SK-N-SH (cell line): ENCODE results near the gene PSMB5. TPM values are rescaled to one million over a fixed set of nuclear protein-coding genes. Genes with fewer than 3 reads are reported as not detected.

ENCODE experiments used
- CTCF ChIA-PET: fragments of 300-600, 350-600 bp; formaldehyde crosslinking; extraction: SDS; loops from one replicate; lab custom pipeline; 2021; lab: Yijun Ruan, JAX
- POLR2A ChIA-PET: fragments of 350-600 bp; sonication (Branson Sonifier 250); formaldehyde crosslinking; extraction: SDS; loops from one replicate; lab custom pipeline; 2020; ENCODE audit warnings: antibody characterized with exemption, inconsistent platforms; lab: Yijun Ruan, JAX
- DNase-seq: peaks from one replicate; pipeline ENCODE4 v3.0.0; 2012
- H2AFZ ChIP-seq: fragments of 200-600 bp; sonication (generic); 2 replicates; pipeline ENCODE4 v1.8.1; 2016; ENCODE audit warnings: antibody characterized with exemption, mild to moderate bottlenecking, low read depth
- H3F3A ChIP-seq: fragments of 200-600 bp; sonication (generic); replicated peaks from 2 replicates; pipeline ENCODE3; 2016; ENCODE audit warnings: antibody characterized with exemption, mild to moderate bottlenecking; ENCODE audit not compliant: insufficient read depth
- H3K27ac ChIP-seq, 2 experiments: fragments of 200-500 bp in 1 of 2; fragments of 200-600 bp in 1 of 2; sonication (Bioruptor generic) in 1 of 2; sonication (generic), shearing (Covaris generic) in 1 of 2; 2 replicates each; pipeline versions ENCODE4 v1.5.1 to v1.6.1; 2014 to 2016; ENCODE audit warnings: low read depth in 2 of 2, inconsistent platforms in 1 of 2, low read length in 1 of 2, mild to moderate bottlenecking in 1 of 2, mixed read lengths in 1 of 2
- H3K27me3 ChIP-seq: fragments of 200-600 bp; sonication (generic), shearing (Covaris generic); 2 replicates; pipeline ENCODE4 v1.6.1; 2016; ENCODE audit warnings: mixed run types; ENCODE audit not compliant: insufficient read depth
- H3K36me3 ChIP-seq, 2 experiments: fragments of 200-500 bp in 1 of 2; fragments of 200-600 bp in 1 of 2; sonication (Bioruptor generic) in 1 of 2; sonication (generic) in 1 of 2; replicated peaks in 1 of 2; 2 replicates each; pipeline versions ENCODE3 to v1.5.1; 2014 to 2016; ENCODE audit warnings: low read length in 1 of 2, mild to moderate bottlenecking in 1 of 2; ENCODE audit not compliant: insufficient read depth in 2 of 2, control insufficient read depth in 1 of 2
- H3K4me1 ChIP-seq, 2 experiments: fragments of 200-500 bp in 1 of 2; fragments of 200-600 bp in 1 of 2; sonication (Bioruptor generic) in 1 of 2; sonication (generic), shearing (Covaris generic) in 1 of 2; 2 replicates each; pipeline versions ENCODE4 v1.5.1 to v1.6.1; 2014 to 2016; ENCODE audit warnings: low read depth in 1 of 2, low read length in 1 of 2, mixed run types in 1 of 2; ENCODE audit not compliant: insufficient read depth in 2 of 2, control insufficient read depth in 1 of 2
- H3K4me2 ChIP-seq: fragments of 200-600 bp; sonication (generic), shearing (Covaris generic); 2 replicates; pipeline ENCODE4 v1.6.1; 2017; ENCODE audit warnings: mixed run types
- H3K4me3 ChIP-seq, 2 experiments: fragments of 200-500 bp in 1 of 2; fragments of 200-600 bp in 1 of 2; sonication (Bioruptor generic) in 1 of 2; sonication (generic), shearing (Covaris generic) in 1 of 2; 2 replicates each; pipeline versions ENCODE4 v1.5.1 to v1.8.1; 2014 to 2016; ENCODE audit warnings: low read depth in 2 of 2, inconsistent platforms in 1 of 2, low read length in 1 of 2, mild to moderate bottlenecking in 1 of 2, mixed read lengths in 1 of 2, moderate library complexity in 1 of 2
- H3K79me2 ChIP-seq: fragments of 200-600 bp; sonication (generic); 2 replicates; pipeline ENCODE4 v1.8.1; 2017; ENCODE audit warnings: mild to moderate bottlenecking; ENCODE audit not compliant: insufficient read depth
- H3K9ac ChIP-seq: fragments of 200-600 bp; sonication (generic); 2 replicates; pipeline ENCODE4 v1.6.1; 2017; ENCODE audit warnings: mixed run types
- H3K9me2 ChIP-seq: fragments of 200-600 bp; sonication (generic); 2 replicates; pipeline ENCODE4 v1.6.1; 2017; ENCODE audit warnings: mixed run types
- H3K9me3 ChIP-seq: fragments of 200-600 bp; sonication (generic); 2 replicates; pipeline ENCODE4 v1.6.1; 2017; ENCODE audit warnings: mixed run types, mild to moderate bottlenecking, moderate library complexity
- H4K20me1 ChIP-seq: fragments of 200-600 bp; sonication (generic); 2 replicates; pipeline ENCODE4 v1.6.1; 2017; ENCODE audit warnings: mild to moderate bottlenecking, mixed run types; ENCODE audit not compliant: insufficient read depth
- CTCF ChIP-seq: fragments of 200-600 bp; sonication (generic); IDR thresholded peaks from 2 replicates; pipeline ENCODE4 v1.6.1; 2017; ENCODE audit warnings: antibody characterized with exemption, mild to moderate bottlenecking, moderate library complexity
- EP300 ChIP-seq, 2 experiments: IDR thresholded peaks; 2 replicates each; pipeline versions ENCODE4 v1.4.0 to v1.6.1; 2012; ENCODE audit warnings: borderline replicate concordance in 1 of 2, low read depth in 1 of 2, low read length in 1 of 2
- NRF1 ChIP-seq: IDR thresholded peaks from 2 replicates; pipeline ENCODE4 v1.6.1; 2012; ENCODE audit warnings: low read depth, mild to moderate bottlenecking, low read length
- RAD21 ChIP-seq: IDR thresholded peaks from 2 replicates; pipeline ENCODE4 v1.6.1; 2012; ENCODE audit warnings: mild to moderate bottlenecking, low read length
- RFX5 ChIP-seq: IDR thresholded peaks from 2 replicates; pipeline ENCODE4 v1.6.1; 2012; ENCODE audit warnings: mild to moderate bottlenecking, improper control_type of control experiment, low read length
- SIN3A ChIP-seq: IDR thresholded peaks from 2 replicates; pipeline ENCODE4 v1.6.1; 2012; ENCODE audit warnings: low read depth, mild to moderate bottlenecking, low read length, moderate library complexity, borderline replicate concordance
- TCF12 ChIP-seq: IDR thresholded peaks from 2 replicates; pipeline ENCODE4 v1.4.0; 2012
- WGBS: methylation state at CpG from one replicate; pipeline ENCODE4 v1.1.6; 2017; ENCODE audit warnings: low lambda C conversion rate; 5-methylcytosine and 5-hydroxymethylcytosine counted together
- polyA plus RNA-seq, 3 experiments: library from polyadenylated mRNA; depleted of rRNA; stranded (reverse); fragments of >200 nt; gene quantifications; 2 replicates each; pipeline ENCODE4 v1.2.3, GENCODE V29; 2012

PSMB5 gene
- polyA plus RNA-seq, 1 of the 3 experiments (the other 2 are of a cell fraction): 337 TPM

- H3K36me3 ChIP-seq: peaks cover 74 to 87% of the 10 kb centered on the region in 2 experiments
- no peak overlapping the region for H3K9ac ChIP-seq
- ChIA-PET POLR2A (interaction anchor here (0.8 kb wide), 1 partner anchor 18 kb away, joined by 3 read pairs; the partner anchor contains the start of genes ACIN1 and C14orf119), CTCF (interaction anchor here (0.6 to 5.8 kb wide), 33 partner anchors 9 to 249 kb away, joined by 3 to 73 read pairs (median 5); partner anchors contain the start of genes ACIN1, C14orf119, CDH24 and HAUS4)
- 0 out of 4 replicates have a peak overlapping the region, but pooled peaks of 1 of the 2 experiments have one; percentile 75 for H3K27ac ChIP-seq
- 59% methylated on average over 5 of the region's 5 CpGs for WGBS
- H3F3A ChIP-seq: peaks cover 60% of the 10 kb centered on the region
- peak; percentile 48 for DNase-seq
- H3K4me1 ChIP-seq: peaks cover 6 to 30% of the 10 kb centered on the region in 2 experiments
- H3K4me3 ChIP-seq: no peak overlapping the region
- no peaks in the 10 kb centered on the region for H3K27me3 ChIP-seq
- no peaks in the 10 kb centered on the region for H4K20me1 ChIP-seq
- H3K79me2 ChIP-seq: peaks cover 39% of the 10 kb centered on the region
- H2AFZ ChIP-seq: no peak overlapping the region
- H3K4me2 ChIP-seq: no peak overlapping the region
- no peaks in the 10 kb centered on the region for H3K9me3 ChIP-seq
- TF ChIP-seq RAD21 (peak; percentile 41), EP300 (IDR thresholded peaks at IDR 0.05; ENCODE audit: borderline replicate concordance in 1 of 2, low read depth in 1 of 2, low read length in 1 of 2) (no peak), CTCF (peak; percentile 80)
- H3K9me2 ChIP-seq: no peaks in the 10 kb centered on the region
Observed at GRCh38 chr14:23076785-23077408, 42.2 kb upstream of the PSMB5 start.

GRCh38 chr14:23074906-23075305, 40.2 kb upstream of the PSMB5 start:
- H3K4me1 ChIP-seq: peaks cover 16 to 29% of the 10 kb centered on the region in 2 experiments
- WGBS: 94% methylated on average over 1 of the region's 1 CpG
- H2AFZ ChIP-seq: no peak overlapping the region
- ChIA-PET POLR2A (no interaction called here), CTCF (interaction anchor here (0.6 to 2.9 kb wide), 4 partner anchors 46 to 109 kb away, joined by 3 to 7 read pairs (median 4); no protein-coding TSS in a partner anchor)
- TF ChIP-seq RFX5: no peak
- TF ChIP-seq SIN3A: no peak
- no peak for TF ChIP-seq NRF1
- TF ChIP-seq TCF12: no peak
- H3K9ac ChIP-seq: no peak overlapping the region
- no peaks in the 10 kb centered on the region for H3K9me3 ChIP-seq
- no peaks in the 10 kb centered on the region for H3K9me2 ChIP-seq
- H3K4me3 ChIP-seq: no peak overlapping the region
- H3K4me2 ChIP-seq: no peak overlapping the region
- H3K27me3 ChIP-seq: no peaks in the 10 kb centered on the region
- H4K20me1 ChIP-seq: no peaks in the 10 kb centered on the region
- DNase-seq: no peak
- H3K27ac ChIP-seq: no peak overlapping the region
- peaks cover 48% of the 10 kb centered on the region for H3K79me2 ChIP-seq
- H3K36me3 ChIP-seq: peaks cover 57 to 68% of the 10 kb centered on the region in 2 experiments
- H3F3A ChIP-seq: peaks cover 45% of the 10 kb centered on the region
